ENCODE measurements around the gene TPD52L2.

- no peak for TF ChIP-seq CTCF (IDR thresholded peaks at IDR 0.05)
- no peak for TF ChIP-seq POLR2AphosphoS5 (IDR thresholded peaks at IDR 0.05)
Observed at GRCh38 chr20:63842258-63842657, 22.8 kb upstream of the TPD52L2 start.
